ENCODE results near the gene RBM47.

The RBM47 gene

GRCh38 chr4:40546969-40547788 is 82.5 kb downstream of the RBM47 start:
- H3K27ac ChIP-seq: peak overlapping the region; percentile 79
- TF ChIP-seq, protein P1, sequence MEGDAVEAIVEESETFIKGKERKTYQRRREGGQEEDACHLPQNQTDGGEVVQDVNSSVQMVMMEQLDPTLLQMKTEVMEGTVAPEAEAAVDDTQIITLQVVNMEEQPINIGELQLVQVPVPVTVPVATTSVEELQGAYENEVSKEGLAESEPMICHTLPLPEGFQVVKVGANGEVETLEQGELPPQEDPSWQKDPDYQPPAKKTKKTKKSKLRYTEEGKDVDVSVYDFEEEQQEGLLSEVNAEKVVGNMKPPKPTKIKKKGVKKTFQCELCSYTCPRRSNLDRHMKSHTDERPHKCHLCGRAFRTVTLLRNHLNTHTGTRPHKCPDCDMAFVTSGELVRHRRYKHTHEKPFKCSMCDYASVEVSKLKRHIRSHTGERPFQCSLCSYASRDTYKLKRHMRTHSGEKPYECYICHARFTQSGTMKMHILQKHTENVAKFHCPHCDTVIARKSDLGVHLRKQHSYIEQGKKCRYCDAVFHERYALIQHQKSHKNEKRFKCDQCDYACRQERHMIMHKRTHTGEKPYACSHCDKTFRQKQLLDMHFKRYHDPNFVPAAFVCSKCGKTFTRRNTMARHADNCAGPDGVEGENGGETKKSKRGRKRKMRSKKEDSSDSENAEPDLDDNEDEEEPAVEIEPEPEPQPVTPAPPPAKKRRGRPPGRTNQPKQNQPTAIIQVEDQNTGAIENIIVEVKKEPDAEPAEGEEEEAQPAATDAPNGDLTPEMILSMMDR (IDR thresholded peaks at IDR 0.05): no peak
- TF ChIP-seq ZFX (IDR thresholded peaks at IDR 0.05; ENCODE audit: borderline replicate concordance): no peak

- H3K27ac ChIP-seq: peak overlapping the region; percentile 79
- TF ChIP-seq, protein P1 (IDR thresholded peaks at IDR 0.05): no peak
- no peak for TF ChIP-seq ZFX (IDR thresholded peaks at IDR 0.05; ENCODE audit: borderline replicate concordance)
Measured at GRCh38 chr4:40546506-40546905, 83.2 kb downstream of the RBM47 start.

DNA sequence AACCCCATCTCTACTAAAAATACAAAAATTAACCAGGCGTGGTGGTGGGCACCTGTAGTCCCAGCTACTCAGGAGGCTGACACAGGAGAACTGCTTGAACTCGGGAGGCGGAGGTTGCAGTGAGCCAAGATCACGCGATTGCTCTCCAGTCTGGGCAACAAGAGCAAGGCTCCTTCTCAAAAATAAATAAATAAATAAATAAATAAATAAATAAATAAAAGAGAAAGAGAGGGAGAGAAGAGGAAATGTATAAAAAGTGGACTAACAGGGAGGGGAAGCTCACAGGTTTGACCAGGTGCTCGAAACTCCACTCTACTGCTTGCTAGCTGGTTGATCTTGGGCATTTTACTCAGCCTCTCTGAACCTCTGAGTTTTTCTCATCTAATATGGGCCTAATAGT is 84.2 kb downstream of the RBM47 start:
- 0 out of 2 replicates have a peak overlapping the region, but pooled peaks have one; percentile 79 for H3K27ac ChIP-seq

DNA sequence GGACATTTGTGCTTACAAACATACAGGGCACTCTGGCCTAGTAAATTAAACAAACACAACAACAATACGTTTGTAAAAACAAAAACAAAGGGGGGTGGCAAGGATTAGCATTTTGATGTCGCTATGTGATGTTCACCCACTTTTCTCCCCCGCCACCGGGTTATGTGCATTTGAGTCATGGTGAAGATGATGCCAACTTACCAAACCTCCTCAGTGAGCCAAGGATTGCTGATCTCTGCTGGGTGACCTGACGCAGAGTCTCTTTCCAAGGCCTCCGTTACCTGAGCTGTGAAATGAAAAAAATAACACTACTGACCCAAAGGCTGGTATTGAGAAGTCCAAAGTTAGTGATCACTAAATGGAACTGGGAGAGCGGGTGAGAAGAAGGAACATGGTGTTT is 85.4 kb downstream of the RBM47 start:
- H3K27ac ChIP-seq: no peak overlapping the region

GRCh38 chr4:40540800-40541199 is 88.9 kb downstream of the RBM47 start:
- H3K27ac ChIP-seq: no peak overlapping the region
- TF ChIP-seq ZFX (IDR thresholded peaks at IDR 0.05; ENCODE audit: borderline replicate concordance): no peak
- TF ChIP-seq, protein P1 (IDR thresholded peaks at IDR 0.05): no peak

More for the DNA sequence above, 85.4 kb downstream of the RBM47 start:
- TF ChIP-seq ZFX (IDR thresholded peaks at IDR 0.05; ENCODE audit: borderline replicate concordance): no peak
- TF ChIP-seq, protein P1 (IDR thresholded peaks at IDR 0.05): no peak

DNA sequence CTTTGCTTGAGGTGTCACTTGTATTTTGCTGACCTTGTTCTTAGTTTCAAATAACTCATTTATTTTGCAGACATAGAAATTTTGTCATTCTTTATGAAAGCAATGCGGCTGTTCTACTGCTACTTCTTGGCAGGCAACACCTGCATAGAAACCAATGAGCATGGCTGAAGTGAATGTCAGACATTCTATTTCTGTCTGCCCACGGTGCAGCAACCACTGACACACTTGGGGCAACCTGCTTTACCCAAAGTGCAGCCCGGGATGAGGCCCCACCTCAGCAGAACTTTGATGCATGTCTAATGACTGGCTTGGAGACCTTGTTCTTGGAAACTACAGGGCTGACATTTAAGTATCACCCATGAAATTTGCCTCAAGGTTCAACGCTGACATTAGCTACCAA is 93.6 kb downstream of the RBM47 start:
- TF ChIP-seq, protein P1 (IDR thresholded peaks at IDR 0.05): no peak
- TF ChIP-seq ZFX (IDR thresholded peaks at IDR 0.05; ENCODE audit: borderline replicate concordance): no peak

GRCh38 chr4:40531636-40532023 is 98.0 kb downstream of the RBM47 start:
- TF ChIP-seq ZFX (IDR thresholded peaks at IDR 0.05; ENCODE audit: borderline replicate concordance): no peak
- TF ChIP-seq, protein P1 (IDR thresholded peaks at IDR 0.05): no peak
- H3K27ac ChIP-seq: no peak overlapping the region

More for the DNA sequence above, 93.6 kb downstream of the RBM47 start:
- H3K27ac ChIP-seq: no peak overlapping the region
